SU-DHL-6 (cell line): ENCODE data around the gene TMEM60.
A peak's percentile ranks its signal among the peaks of the same experiment; 100 is the strongest.

Experiments
- H2AFZ ChIP-seq: fragments of 200-600 bp; sonication (generic); 2 replicates; pipeline ENCODE4 v1.6.1; 2014; ENCODE audit warnings: low read depth, mild to moderate bottlenecking, moderate library complexity, mixed read lengths, antibody characterized with exemption, low read length; ENCODE audit not compliant: severe bottlenecking
- H3F3A ChIP-seq: fragments of 200-600 bp; shearing (Covaris generic); 2 replicates; pipeline ENCODE4 v1.6.0; 2016; ENCODE audit warnings: antibody characterized with exemption, mild to moderate bottlenecking; ENCODE audit not compliant: insufficient read depth
- H3K27ac ChIP-seq: fragments of 200-600 bp; sonication (generic); 2 replicates; pipeline ENCODE4 v1.5.1; 2016; ENCODE audit warnings: low read depth, mild to moderate bottlenecking, low read length, moderate library complexity, mixed read lengths
- H3K27me3 ChIP-seq: fragments of 200-600 bp; sonication (generic), shearing (Covaris generic); 2 replicates; pipeline ENCODE4 v1.6.0; 2014; ENCODE audit warnings: mild to moderate bottlenecking, low read length
- H3K36me3 ChIP-seq: fragments of 200-600 bp; sonication (generic); 2 replicates; pipeline ENCODE4 v1.6.1; 2014; ENCODE audit warnings: mild to moderate bottlenecking, low read length, mixed read lengths
- H3K4me2 ChIP-seq: fragments of 300-600, 200-600 bp; shearing (Covaris generic), sonication (generic); 2 replicates; pipeline ENCODE4 v1.6.0; 2014; ENCODE audit warnings: low read length, low read depth, mild to moderate bottlenecking; ENCODE audit not compliant: poor library complexity, severe bottlenecking
- H3K4me3 ChIP-seq: fragments of 200-600 bp; sonication (generic); 2 replicates; pipeline ENCODE4 v1.5.1; 2014; ENCODE audit warnings: antibody characterized with exemption, low read length, mild to moderate bottlenecking, mixed read lengths; ENCODE audit not compliant: insufficient read depth, poor library complexity, severe bottlenecking
- H3K79me2 ChIP-seq: fragments of 200-600 bp; sonication (generic); 2 replicates; pipeline ENCODE4 v1.6.1; 2014; ENCODE audit warnings: mild to moderate bottlenecking, low read length, moderate library complexity; ENCODE audit not compliant: insufficient read depth
- H3K9ac ChIP-seq: fragments of 200-600 bp; sonication (generic); 2 replicates; pipeline ENCODE4 v1.7.0; 2014; ENCODE audit warnings: mild to moderate bottlenecking, low read length
- H3K9me2 ChIP-seq: fragments of 200-600 bp; sonication (generic); replicated peaks from 2 replicates; pipeline ENCODE4 v1.6.1; 2014; ENCODE audit warnings: low read length; ENCODE audit not compliant: insufficient read depth
- H3K9me3 ChIP-seq: fragments of 200-600 bp; sonication (generic); 2 replicates; pipeline ENCODE4 v1.6.1; 2014; ENCODE audit warnings: low read length, mixed read lengths; ENCODE audit not compliant: insufficient read depth
- H4K20me1 ChIP-seq: fragments of 200-600 bp; sonication (generic); 2 replicates; pipeline ENCODE4 v1.6.1; 2014; ENCODE audit warnings: low read depth, mild to moderate bottlenecking, antibody characterized with exemption, low read length, moderate library complexity, mixed read lengths
- EZH2phosphoT487 ChIP-seq: fragments of 200-600 bp; sonication (generic), shearing (Covaris generic); conservative IDR thresholded peaks from 2 replicates; pipeline ENCODE4 v1.6.1; 2018; ENCODE audit warnings: mild to moderate bottlenecking, antibody characterized with exemption, low read length, moderate library complexity, mixed read lengths
- TF ChIP-seq, protein P1 (sequence below): fragments of 200-600 bp; sonication (generic); IDR thresholded peaks from one replicate; pipeline ENCODE4 v1.5.1; 2017; ENCODE audit warnings: antibody characterized with exemption, mild to moderate bottlenecking, low read length, moderate library complexity; ENCODE audit not compliant: insufficient read depth, poor library complexity, severe bottlenecking

The TMEM60 gene

GRCh38 chr7:77796109-77796508 is 2.1 kb downstream of the TMEM60 start:
- peak overlapping the region; percentile 79 for H3K9ac ChIP-seq
- peak overlapping the region; percentile 85 for H3K4me2 ChIP-seq
- no peaks in the 10 kb centered on the region for H3K27me3 ChIP-seq
- H2AFZ ChIP-seq: no peak overlapping the region
- H4K20me1 ChIP-seq: peaks cover 6% of the 10 kb centered on the region
- H3F3A ChIP-seq: peaks cover 34% of the 10 kb centered on the region
- no peaks in the 10 kb centered on the region for H3K9me3 ChIP-seq
- peaks cover 77% of the 10 kb centered on the region for H3K79me2 ChIP-seq
- peaks cover 6% of the 10 kb centered on the region for H3K36me3 ChIP-seq
- H3K9me2 ChIP-seq: no peaks in the 10 kb centered on the region
- TF ChIP-seq, protein P1, sequence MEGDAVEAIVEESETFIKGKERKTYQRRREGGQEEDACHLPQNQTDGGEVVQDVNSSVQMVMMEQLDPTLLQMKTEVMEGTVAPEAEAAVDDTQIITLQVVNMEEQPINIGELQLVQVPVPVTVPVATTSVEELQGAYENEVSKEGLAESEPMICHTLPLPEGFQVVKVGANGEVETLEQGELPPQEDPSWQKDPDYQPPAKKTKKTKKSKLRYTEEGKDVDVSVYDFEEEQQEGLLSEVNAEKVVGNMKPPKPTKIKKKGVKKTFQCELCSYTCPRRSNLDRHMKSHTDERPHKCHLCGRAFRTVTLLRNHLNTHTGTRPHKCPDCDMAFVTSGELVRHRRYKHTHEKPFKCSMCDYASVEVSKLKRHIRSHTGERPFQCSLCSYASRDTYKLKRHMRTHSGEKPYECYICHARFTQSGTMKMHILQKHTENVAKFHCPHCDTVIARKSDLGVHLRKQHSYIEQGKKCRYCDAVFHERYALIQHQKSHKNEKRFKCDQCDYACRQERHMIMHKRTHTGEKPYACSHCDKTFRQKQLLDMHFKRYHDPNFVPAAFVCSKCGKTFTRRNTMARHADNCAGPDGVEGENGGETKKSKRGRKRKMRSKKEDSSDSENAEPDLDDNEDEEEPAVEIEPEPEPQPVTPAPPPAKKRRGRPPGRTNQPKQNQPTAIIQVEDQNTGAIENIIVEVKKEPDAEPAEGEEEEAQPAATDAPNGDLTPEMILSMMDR: no peak
- no peak for TF ChIP-seq EZH2phosphoT487
- H3K27ac ChIP-seq: peak overlapping the region; percentile 56
- H3K4me3 ChIP-seq: peak overlapping the region; percentile 72

DNA sequence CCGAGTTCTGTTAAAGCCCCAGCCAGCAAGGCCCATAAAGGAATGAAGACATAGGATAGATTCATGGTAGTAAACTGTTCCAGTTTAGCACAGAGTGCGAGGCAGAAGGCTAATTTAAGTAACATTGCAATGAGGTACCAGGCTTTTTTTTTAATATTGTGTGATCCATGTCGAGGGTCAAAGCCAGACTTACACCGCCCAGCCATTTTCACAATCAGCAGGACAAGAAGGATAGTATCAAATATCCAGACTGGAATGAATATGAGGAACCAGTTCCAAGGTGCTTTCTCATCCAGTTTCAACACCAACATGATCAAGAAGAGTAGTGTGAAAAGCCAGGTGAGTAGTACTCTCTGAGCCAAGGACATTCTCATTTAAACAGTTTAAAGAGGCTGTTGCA is 4.2 kb downstream of the TMEM60 start:
- H3K79me2 ChIP-seq: peaks cover 56% of the 10 kb centered on the region

GRCh38 chr7:77791956-77792355 is 6.3 kb downstream of the TMEM60 start:
- peak overlapping the region; percentile 14 for H3K27ac ChIP-seq
- TF ChIP-seq, protein P1: no peak
- TF ChIP-seq EZH2phosphoT487: no peak
- H3K27me3 ChIP-seq: no peaks in the 10 kb centered on the region
- H3K9me2 ChIP-seq: no peaks in the 10 kb centered on the region
- no peaks in the 10 kb centered on the region for H3K9me3 ChIP-seq
- H4K20me1 ChIP-seq: no peaks in the 10 kb centered on the region; the same call in none of the 2 replicates
- no peak overlapping the region for H3K9ac ChIP-seq
- H3K4me2 ChIP-seq: no peak overlapping the region
- peaks cover 31% of the 10 kb centered on the region for H3F3A ChIP-seq
- peaks cover 39% of the 10 kb centered on the region for H3K79me2 ChIP-seq
- H2AFZ ChIP-seq: no peak overlapping the region
- H3K4me3 ChIP-seq: no peak overlapping the region
- H3K36me3 ChIP-seq: peaks cover 4% of the 10 kb centered on the region

More for the DNA sequence above, 4.2 kb downstream of the TMEM60 start:
- Histone ChIP-seq H2AFZ (no peak overlapping the region), H3F3A (peaks cover 21% of the 10 kb centered on the region), H3K4me2 (peak overlapping the region; percentile 85), H3K4me3 (no peak overlapping the region), H3K27me3 (no peaks in the 10 kb centered on the region), H3K9ac (no peak overlapping the region), H3K9me3 (no peaks in the 10 kb centered on the region), H3K27ac (no peak overlapping the region), H3K9me2 (no peaks in the 10 kb centered on the region), H4K20me1 (no peaks in the 10 kb centered on the region; the same call in none of the 2 replicates), H3K36me3 (peaks cover 4% of the 10 kb centered on the region)
- no peak for TF ChIP-seq EZH2phosphoT487
- TF ChIP-seq, protein P1: no peak
